MCF 10A (cell line): Measurements from ENCODE around the gene KLK10. TPM values are rescaled to one million over a fixed set of nuclear protein-coding genes. Genes with fewer than 3 reads are reported as not detected.

Experiments
- BruUV-seq: library from RNA; stranded (reverse); fragments of 400-500 nt; replicated peaks from 2 replicates; lab custom pipeline; 2021; lab: Mats Ljungman, UMichigan
- CTCF ChIA-PET: fragments of 300-600 bp; sonication (Branson Sonifier 250); formaldehyde crosslinking; extraction: SDS; loops from one replicate; lab custom pipeline; 2021; ENCODE audit warnings: antibody characterized with exemption, inconsistent platforms; lab: Yijun Ruan, JAX
- POLR2A ChIA-PET: fragments of 300-600, 350-650 bp; sonication (Branson Sonifier 250); formaldehyde crosslinking; extraction: SDS; loops from one replicate; lab custom pipeline; 2020; ENCODE audit warnings: antibody characterized with exemption, inconsistent platforms; lab: Yijun Ruan, JAX
- DNase-seq: peaks from one replicate; pipeline ENCODE4 v3.0.0-alpha.2; 2018; ENCODE audit not compliant: unreplicated experiment
- H3K27ac Mint-ChIP-seq: one replicate; pipeline ENCODE4 v1.8.0; 2022; ENCODE audit warnings: mild to moderate bottlenecking, low read depth, mixed read lengths; ENCODE audit not compliant: unreplicated experiment
- H3K27me3 Mint-ChIP-seq: one replicate; pipeline ENCODE4 v1.8.0; 2022; ENCODE audit warnings: mixed read lengths; ENCODE audit not compliant: insufficient read depth, unreplicated experiment
- H3K36me3 Mint-ChIP-seq: one replicate; pipeline ENCODE4 v1.8.0; 2022; ENCODE audit warnings: mild to moderate bottlenecking, moderate library complexity, mixed read lengths; ENCODE audit not compliant: insufficient read depth, unreplicated experiment
- H3K4me1 Mint-ChIP-seq: one replicate; pipeline ENCODE4 v1.8.0; 2022; ENCODE audit warnings: mixed read lengths; ENCODE audit not compliant: insufficient read depth, unreplicated experiment
- H3K4me3 Mint-ChIP-seq: one replicate; pipeline ENCODE4 v1.8.0; 2022; ENCODE audit warnings: mild to moderate bottlenecking, moderate library complexity, mixed read lengths; ENCODE audit not compliant: unreplicated experiment
- H3K9me3 Mint-ChIP-seq: one replicate; pipeline ENCODE4 v1.8.0; 2022; ENCODE audit warnings: mixed read lengths; ENCODE audit not compliant: unreplicated experiment
- CTCF ChIP-seq: fragments of 200-600 bp; IDR thresholded peaks from one replicate; pipeline ENCODE4 v1.8.0; 2022; ENCODE audit warnings: antibody characterized with exemption, mild to moderate bottlenecking; ENCODE audit not compliant: unreplicated experiment
- intact Hi-C: fragments of 100-400 bp; cut with micrococcal nuclease; formaldehyde crosslinking; loops from 2 replicates; pipeline ENCODE4 v1.14.1; 2022
- total RNA-seq: library from RNA; stranded (reverse); gene quantifications from 2 replicates; pipeline ENCODE4 v1.2.3, GENCODE V29; 2022

Gene KLK10
- total RNA-seq, 1 experiment from 2014 or later = not detected

- CTCF ChIA-PET = interaction anchor here (1.2 kb wide), 1 partner anchor 68 kb away, joined by 3 read pairs; no protein-coding TSS in a partner anchor
- no peak for TF ChIP-seq CTCF
- BruUV-seq = no TSS peak
- Mint-ChIP-seq H3K4me1 (peaks cover 6% of the 10 kb centered on the region), H3K27ac (no peak overlapping the region), H3K27me3 (no peaks in the 10 kb centered on the region), H3K9me3 (peaks cover 30% of the 10 kb centered on the region), H3K36me3 (no peaks in the 10 kb centered on the region), H3K4me3 (no peak overlapping the region)
- POLR2A ChIA-PET = interaction anchor here (1.4 kb wide), 1 partner anchor 81 kb away, joined by 3 read pairs; the partner anchor contains the start of gene CTU1
- intact Hi-C loops = loop anchor here (10.0 kb wide), 1 partner anchor 757 kb away; no protein-coding TSS in a partner anchor
- DNase-seq = no peak
Measured at GRCh38 chr19:51027873-51028272, 8.4 kb upstream of the KLK10 start.

- no peak for DNase-seq
- TF ChIP-seq CTCF = no peak
- Mint-ChIP-seq H3K27me3 (no peaks in the 10 kb centered on the region), H3K27ac (no peak overlapping the region), H3K4me1 (peaks cover 6% of the 10 kb centered on the region), H3K9me3 (peaks cover 27% of the 10 kb centered on the region), H3K4me3 (no peak overlapping the region), H3K36me3 (no peaks in the 10 kb centered on the region)
- no TSS peak for BruUV-seq
- CTCF ChIA-PET = no interaction called here
- POLR2A ChIA-PET = no interaction called here
- intact Hi-C loops = loop anchor here (10.0 kb wide), 1 partner anchor 758 kb away; no protein-coding TSS in a partner anchor
Measured at GRCh38 chr19:51027126-51027806, 7.8 kb upstream of the KLK10 start.

- intact Hi-C loops = loop anchor here (10.0 kb wide), 1 partner anchor 758 kb away; no protein-coding TSS in a partner anchor
- POLR2A ChIA-PET = no interaction called here
- Mint-ChIP-seq H3K36me3 (no peaks in the 10 kb centered on the region), H3K27me3 (no peaks in the 10 kb centered on the region), H3K4me1 (peaks cover 6% of the 10 kb centered on the region), H3K4me3 (no peak within 1 kb of the TSS), H3K9me3 (peaks cover 21% of the 10 kb centered on the region), H3K27ac (no peak within 1 kb of the TSS)
- CTCF ChIA-PET = no interaction called here
- no peak for TF ChIP-seq CTCF
- no TSS peak for BruUV-seq
- no peak for DNase-seq
Measured at GRCh38 chr19:51026554-51026831, 7.0 kb upstream of the KLK10 start, which contains the start of gene KLK11. Gene KLK11, minus strand, starts transcription at chr19:51026616. Its CDS starts 985 bp downstream, at chr19:51025631.

- no peak overlapping the region for H3K4me3 Mint-ChIP-seq
- no peaks in the 10 kb centered on the region for H3K36me3 Mint-ChIP-seq
- DNase-seq = no peak
- ChIA-PET CTCF (interaction anchor here (0.6 kb wide), 1 partner anchor 352 kb away, joined by 3 read pairs; no protein-coding TSS in a partner anchor), POLR2A (no interaction called here)
- no peaks in the 10 kb centered on the region for H3K27me3 Mint-ChIP-seq
- H3K9me3 Mint-ChIP-seq = peaks cover 16% of the 10 kb centered on the region
- BruUV-seq = no TSS peak
- TF ChIP-seq CTCF = no peak
- intact Hi-C loops = loop anchor here (10.0 kb wide), 1 partner anchor 759 kb away; no protein-coding TSS in a partner anchor
- peaks cover 6% of the 10 kb centered on the region for H3K4me1 Mint-ChIP-seq
- no peak overlapping the region for H3K27ac Mint-ChIP-seq
Measured at GRCh38 chr19:51025809-51026553, 6.5 kb upstream of the KLK10 start.
